IPS-18a (cell line): Measurements from ENCODE around the gene WIPF1.

ENCODE experiments used
- H3K27ac ChIP-seq: one replicate; pipeline ENCODE4 v1.5.1; 2013; ENCODE audit warnings: low read length
- H3K27me3 ChIP-seq: one replicate; pipeline ENCODE4 v1.6.1; 2013; ENCODE audit warnings: mild to moderate bottlenecking, low read length; ENCODE audit not compliant: control insufficient read depth, insufficient read depth
- H3K36me3 ChIP-seq: one replicate; pipeline ENCODE4 v1.6.1; 2013; ENCODE audit warnings: low read depth, low read length; ENCODE audit not compliant: control insufficient read depth
- H3K4me1 ChIP-seq: one replicate; pipeline ENCODE4 v1.6.1; 2013; ENCODE audit warnings: low read depth, low read length; ENCODE audit not compliant: control insufficient read depth
- H3K4me3 ChIP-seq: one replicate; pipeline ENCODE4 v1.5.1; 2013; ENCODE audit warnings: low read length
- H3K9ac ChIP-seq: one replicate; pipeline ENCODE4 v1.6.1; 2013; ENCODE audit warnings: mild to moderate bottlenecking, low read length, moderate library complexity
- H3K9me3 ChIP-seq: one replicate; pipeline ENCODE4 v1.6.1; 2013; ENCODE audit warnings: low read depth, low read length; ENCODE audit not compliant: control insufficient read depth

Gene WIPF1

DNA sequence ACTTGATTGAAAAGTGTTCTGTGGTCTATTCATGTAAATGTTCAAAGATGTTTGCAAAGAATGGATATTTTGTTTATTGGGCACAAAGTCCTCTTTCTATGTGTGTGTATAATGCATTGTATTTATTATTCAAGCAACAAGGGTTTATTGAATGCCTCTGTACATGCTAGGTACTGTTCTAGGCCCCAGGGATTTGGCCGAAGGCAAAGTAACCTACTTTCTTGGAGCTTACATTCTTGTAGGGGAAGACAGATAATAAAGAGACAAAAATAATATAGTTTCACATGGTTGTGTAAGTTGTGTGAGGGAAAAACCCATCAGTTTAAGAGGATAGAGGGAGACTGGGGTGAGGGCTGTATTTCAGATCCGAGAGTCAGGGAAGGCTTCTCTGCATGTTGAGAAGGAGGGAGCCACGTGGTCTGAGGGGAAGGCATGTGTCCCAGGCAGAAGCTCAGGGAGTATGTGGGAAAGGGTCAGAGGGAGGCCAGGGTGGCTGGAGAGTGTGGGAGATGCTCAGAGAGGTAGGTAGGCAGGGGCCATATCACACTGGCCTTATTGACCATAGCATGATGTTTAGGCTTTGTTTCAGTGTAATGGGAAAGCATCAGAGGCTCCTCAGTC, 70.4 kb downstream of the WIPF1 start:
- Histone ChIP-seq H3K9ac (no peak overlapping the region), H3K27ac (no peak overlapping the region), H3K4me1 (no peaks in the 10 kb centered on the region), H3K4me3 (no peak overlapping the region), H3K9me3 (no peaks in the 10 kb centered on the region), H3K36me3 (no peaks in the 10 kb centered on the region), H3K27me3 (no peaks in the 10 kb centered on the region)

DNA sequence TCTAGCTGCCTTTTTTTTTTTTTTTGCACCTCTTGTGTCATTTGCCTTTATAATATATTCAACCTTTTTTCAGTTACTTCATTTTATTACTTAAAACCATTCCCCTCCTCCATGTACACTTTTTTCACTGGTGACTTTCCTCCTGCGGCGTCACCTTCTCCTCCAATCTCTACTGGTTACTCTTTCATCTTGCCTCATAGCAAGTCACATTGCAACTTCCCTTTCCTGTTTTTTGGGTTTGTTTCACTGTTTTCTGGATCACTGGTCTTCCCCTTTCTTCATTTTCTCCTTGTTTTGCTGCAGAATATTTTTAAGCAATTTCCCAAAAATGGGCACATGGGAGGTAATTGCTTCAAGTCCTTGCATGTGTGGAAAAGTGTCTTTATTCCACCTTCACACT, 73.1 kb downstream of the WIPF1 start:
- H3K9ac ChIP-seq, result no peak overlapping the region
- H3K9me3 ChIP-seq, result no peaks in the 10 kb centered on the region
- no peaks in the 10 kb centered on the region for H3K4me1 ChIP-seq
- no peak overlapping the region for H3K27ac ChIP-seq
- no peaks in the 10 kb centered on the region for H3K27me3 ChIP-seq
- H3K4me3 ChIP-seq, result no peak overlapping the region
- no peaks in the 10 kb centered on the region for H3K36me3 ChIP-seq

DNA sequence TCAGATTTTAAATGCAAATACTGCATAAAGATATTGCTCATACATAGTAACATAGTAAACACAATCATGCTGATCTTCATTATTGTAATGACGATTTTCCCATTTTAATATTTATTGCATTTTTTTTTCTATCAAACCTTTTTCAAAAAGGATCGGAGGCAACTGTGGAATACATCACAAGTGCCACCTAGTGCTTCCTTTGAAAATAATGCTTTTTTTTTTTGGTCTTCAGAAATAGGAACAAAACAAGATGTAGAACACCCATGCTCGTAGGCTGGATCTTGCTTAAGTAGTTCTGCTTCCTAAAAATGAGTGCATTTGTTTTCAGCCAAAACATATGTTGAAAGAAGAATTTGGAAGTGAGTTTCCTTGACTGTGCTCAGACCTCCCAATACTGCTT, 75.1 kb downstream of the WIPF1 start:
- no peaks in the 10 kb centered on the region for H3K36me3 ChIP-seq
- H3K4me1 ChIP-seq, result no peaks in the 10 kb centered on the region
- H3K27me3 ChIP-seq, result no peaks in the 10 kb centered on the region
- H3K4me3 ChIP-seq, result no peak overlapping the region
- H3K27ac ChIP-seq, result no peak overlapping the region
- no peak overlapping the region for H3K9ac ChIP-seq
- no peaks in the 10 kb centered on the region for H3K9me3 ChIP-seq

DNA sequence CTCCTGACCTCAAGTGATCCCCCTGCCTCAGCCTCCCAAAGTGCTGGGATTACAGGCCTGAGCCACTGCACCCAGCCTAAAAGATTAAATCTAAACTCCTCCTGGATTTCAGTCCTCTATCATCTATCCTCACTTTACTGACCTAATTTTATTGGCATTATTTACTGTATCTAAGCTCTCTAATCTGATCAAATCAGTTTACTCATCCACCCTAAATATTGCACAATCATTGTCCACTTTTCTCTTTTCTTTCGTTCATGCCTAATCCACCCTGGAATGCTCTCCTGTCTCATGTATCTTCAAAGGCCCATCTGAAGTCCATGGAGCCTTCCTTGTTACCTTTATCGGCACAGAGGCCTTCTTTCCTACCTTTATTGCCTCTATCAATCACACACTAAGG, 79.2 kb downstream of the WIPF1 start:
- Histone ChIP-seq H3K9me3 (no peaks in the 10 kb centered on the region), H3K4me3 (no peak overlapping the region), H3K27me3 (no peaks in the 10 kb centered on the region), H3K27ac (no peak overlapping the region), H3K36me3 (no peaks in the 10 kb centered on the region), H3K9ac (no peak overlapping the region), H3K4me1 (no peaks in the 10 kb centered on the region)

DNA sequence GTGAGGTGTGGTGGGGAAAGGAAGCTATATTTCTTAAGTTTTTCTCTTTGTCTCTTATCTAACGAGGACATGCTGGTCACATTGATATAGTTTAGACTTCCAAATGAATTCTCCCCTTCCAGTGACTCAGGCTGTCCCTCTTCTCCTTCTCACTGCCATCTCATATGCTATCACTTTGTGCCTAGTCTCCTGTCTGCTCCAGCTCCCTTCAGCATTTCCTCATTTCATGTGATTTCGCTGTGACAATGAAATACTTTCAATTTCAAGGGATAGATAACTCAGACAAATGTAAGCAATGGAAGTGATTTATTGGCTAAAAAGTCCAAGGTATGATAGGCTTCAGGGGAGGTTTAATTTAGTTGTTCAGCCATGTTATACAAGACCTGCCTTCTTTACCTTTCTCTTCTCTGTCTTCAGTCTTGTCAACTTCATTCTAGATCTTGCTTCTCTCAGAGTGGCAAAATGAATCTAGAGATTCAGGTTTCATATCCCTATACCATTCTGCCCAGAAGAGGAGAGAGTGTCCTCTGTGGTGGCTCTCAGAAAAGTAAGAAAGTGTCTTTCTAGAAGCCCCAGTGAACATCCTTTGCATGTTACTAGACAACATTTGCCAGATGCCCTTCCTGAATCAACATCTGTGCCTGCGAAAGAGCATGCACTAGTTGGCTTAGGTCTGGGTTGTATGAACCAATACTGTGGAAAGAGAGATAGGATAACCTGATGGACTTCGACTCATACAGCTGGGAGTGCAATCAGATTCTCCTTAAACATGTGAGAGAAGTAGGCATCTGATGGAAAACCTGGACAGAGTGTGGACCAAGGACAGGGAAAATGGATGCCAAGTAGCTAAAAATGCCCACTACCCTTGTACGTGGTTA, 80.9 kb downstream of the WIPF1 start:
- Histone ChIP-seq H3K27me3 (no peaks in the 10 kb centered on the region), H3K9ac (no peak overlapping the region), H3K27ac (no peak overlapping the region), H3K9me3 (no peaks in the 10 kb centered on the region), H3K4me3 (no peak overlapping the region), H3K4me1 (no peaks in the 10 kb centered on the region), H3K36me3 (no peaks in the 10 kb centered on the region)

DNA sequence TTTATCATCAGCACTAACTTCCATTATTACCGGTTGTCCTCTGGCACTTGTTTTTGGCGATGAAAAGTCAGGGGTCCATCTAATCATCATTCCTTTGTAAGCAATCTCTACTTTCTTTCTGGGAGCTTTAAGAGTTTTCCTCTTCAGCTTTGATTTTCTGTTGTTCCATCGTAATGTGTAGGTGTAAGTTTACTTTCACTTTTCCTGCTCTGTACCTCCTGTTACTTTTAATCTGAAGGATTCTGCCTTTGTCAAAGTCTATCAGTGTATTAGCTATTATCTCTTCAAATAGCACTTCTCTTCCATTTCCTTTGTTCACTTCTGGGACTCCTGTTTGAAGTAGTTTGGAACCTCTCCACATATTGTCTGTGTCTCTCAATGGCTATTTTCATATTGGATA, 85.3 kb downstream of the WIPF1 start:
- peaks cover 18% of the 10 kb centered on the region for H3K9me3 ChIP-seq
- no peaks in the 10 kb centered on the region for H3K4me1 ChIP-seq
- no peak overlapping the region for H3K27ac ChIP-seq
- no peak overlapping the region for H3K4me3 ChIP-seq
- H3K9ac ChIP-seq, result no peak overlapping the region
- no peaks in the 10 kb centered on the region for H3K36me3 ChIP-seq
- no peaks in the 10 kb centered on the region for H3K27me3 ChIP-seq

DNA sequence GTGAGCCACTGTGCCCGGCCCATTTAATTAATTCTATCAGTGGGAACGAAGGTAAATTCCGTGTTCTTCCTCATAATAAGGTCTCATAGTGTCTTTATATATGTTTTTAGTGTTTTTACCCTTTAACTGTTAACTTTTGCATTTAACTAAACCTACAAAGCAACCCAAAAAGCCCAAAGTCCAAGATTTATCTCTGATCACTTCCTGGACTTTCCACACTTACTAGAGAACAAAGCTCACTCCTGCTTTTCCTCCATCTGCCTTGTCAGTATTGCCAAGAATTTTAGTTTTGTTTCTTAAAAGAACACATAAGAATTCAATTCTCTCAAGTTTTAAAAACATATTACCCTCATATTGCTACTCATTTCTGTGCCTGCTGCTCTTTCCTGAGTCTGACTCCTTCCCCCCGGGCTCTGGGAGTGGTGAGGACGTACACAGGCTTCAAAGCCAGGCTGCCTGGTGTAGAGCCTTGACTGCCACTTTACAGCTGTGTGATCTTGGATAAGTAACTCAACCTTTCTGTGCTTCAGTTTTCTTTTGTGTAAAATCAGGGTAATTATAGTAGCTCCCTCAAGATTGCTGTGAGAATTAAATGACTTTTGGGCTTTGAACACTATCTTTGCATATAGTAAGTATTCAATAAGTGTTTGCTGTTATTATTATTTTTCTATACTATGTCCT, 85.9 kb downstream of the WIPF1 start:
- no peaks in the 10 kb centered on the region for H3K4me1 ChIP-seq
- H3K9me3 ChIP-seq, result peaks cover 18% of the 10 kb centered on the region

DNA sequence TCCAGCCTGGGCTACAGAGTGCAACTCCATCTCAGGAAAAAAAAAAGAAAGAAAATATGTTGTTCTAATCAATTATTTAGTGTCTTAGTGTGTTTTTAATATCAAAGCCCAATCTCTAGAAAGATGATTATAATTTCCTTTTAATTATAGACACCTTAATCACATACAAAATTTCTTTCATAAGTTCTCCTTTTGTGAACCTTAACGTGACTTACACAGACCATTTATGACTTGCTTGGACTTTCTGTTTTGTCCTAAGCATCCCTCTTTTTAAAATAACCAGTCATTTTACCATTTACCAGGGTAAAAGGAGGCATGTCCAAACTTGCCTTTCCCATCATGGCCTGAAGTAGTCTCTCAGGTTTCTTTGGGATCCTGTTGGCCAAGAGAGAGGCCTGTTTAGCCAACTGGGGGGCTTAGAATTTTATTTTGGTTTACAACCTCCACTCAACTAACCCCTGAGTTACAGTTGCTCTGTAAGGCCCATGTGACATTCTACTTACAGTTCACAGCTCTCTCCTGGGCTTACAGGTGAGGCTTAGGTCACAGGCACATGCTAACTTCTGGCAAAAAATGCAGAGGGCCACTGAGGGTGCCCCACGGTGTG, 86.9 kb downstream of the WIPF1 start:
- no peak overlapping the region for H3K27ac ChIP-seq
- H3K36me3 ChIP-seq, result no peaks in the 10 kb centered on the region
- H3K9me3 ChIP-seq, result peaks cover 18% of the 10 kb centered on the region
- H3K4me3 ChIP-seq, result no peak overlapping the region
- no peak overlapping the region for H3K9ac ChIP-seq
- no peaks in the 10 kb centered on the region for H3K4me1 ChIP-seq
- H3K27me3 ChIP-seq, result no peaks in the 10 kb centered on the region

More for the DNA sequence above, 85.9 kb downstream of the WIPF1 start:
- Histone ChIP-seq H3K36me3 (no peaks in the 10 kb centered on the region), H3K27me3 (no peaks in the 10 kb centered on the region), H3K27ac (no peak overlapping the region), H3K4me3 (no peak overlapping the region), H3K9ac (no peak overlapping the region)
